Sigmoid colon (tissue), 7 donors: ENCODE data around the gene EEPD1. TPM values are rescaled to one million over a fixed set of nuclear protein-coding genes. Genes with fewer than 3 reads are reported as not detected.

Experiments
- DNase-seq: peaks from one replicate; pipeline ENCODE4 v3.0.0-alpha.2; 2019
- H3K27ac ChIP-seq, 4 donors: fragments of 200-600 bp; sonication (generic); one replicate each; pipeline ENCODE4 v1.5.1; 2016 to 2019; ENCODE audit warnings: mild to moderate bottlenecking in 1 of 4
- H3K27me3 ChIP-seq, 3 donors: fragments of 200-600 bp; sonication (generic); one replicate each; pipeline ENCODE4 v1.5.1; 2019; ENCODE audit warnings: mild to moderate bottlenecking in 1 of 3
- H3K36me3 ChIP-seq, 4 donors: fragments of 200-600 bp; sonication (generic); one replicate each; pipeline ENCODE4 v1.5.1; 2016 to 2019
- H3K4me1 ChIP-seq, 4 donors: fragments of 200-600 bp; sonication (generic); one replicate each; pipeline ENCODE4 v1.5.1; 2017 to 2019
- H3K4me3 ChIP-seq, 4 donors: fragments of 200-600 bp; sonication (generic); one replicate each; pipeline ENCODE4 v1.5.1; 2017 to 2019; ENCODE audit warnings: mild to moderate bottlenecking in 2 of 4, moderate library complexity in 1 of 4
- H3K9me3 ChIP-seq, 4 donors: fragments of 200-600 bp in 3 of 4; sonication (generic) in 3 of 4; one replicate each; pipeline versions ENCODE4 v1.5.1 to v1.6.1; 2013 to 2019
- CTCF ChIP-seq, 4 experiments: fragments of 450-650 bp in 3 of 4; fragments of 200-600 bp in 1 of 4; IDR thresholded peaks; one replicate each; pipeline ENCODE4 v1.5.1; 2016 to 2019; ENCODE audit warnings: antibody characterized with exemption in 4 of 4, mild to moderate bottlenecking in 3 of 4, moderate library complexity in 2 of 4
- EP300 ChIP-seq, 4 donors: sonication (generic); formaldehyde crosslinking; IDR thresholded peaks; one replicate each; pipeline ENCODE4 v1.6.1; 2017; ENCODE audit warnings: antibody characterized with exemption in 4 of 4
- POLR2A ChIP-seq, 2 donors: fragments of 450-650 bp; IDR thresholded peaks; one replicate each; pipeline ENCODE4 v1.6.1; 2016; ENCODE audit warnings: antibody characterized with exemption in 2 of 2, mild to moderate bottlenecking in 2 of 2, moderate library complexity in 2 of 2
- POLR2AphosphoS5 ChIP-seq, 4 donors: sonication (generic); formaldehyde crosslinking; IDR thresholded peaks; one replicate each; pipeline ENCODE4 v1.6.1; 2017; ENCODE audit warnings: antibody characterized with exemption in 4 of 4
- WGBS, 2 donors: extraction: QIAGEN DNeasy Blood & Tissue Kit; methylation state at CpG; one replicate each; pipeline ENCODE4 v1.1.7; 2013; 5-methylcytosine and 5-hydroxymethylcytosine counted together
- intact Hi-C: fragments of 100-400 bp; cut with DNase I; formaldehyde crosslinking; loops from one replicate; pipeline ENCODE4 v1.15.1; 2023
- polyA plus RNA-seq, 3 donors: library from polyadenylated mRNA; stranded (reverse); fragments of 200-250 nt; gene quantifications; one replicate each; pipeline ENCODE4 v1.2.3, GENCODE V29; 2013
- total RNA-seq, 4 donors: library from RNA; depleted of rRNA; stranded (reverse); fragments of >200 nt; gene quantifications; one replicate each; pipeline ENCODE4 v1.1.0, GENCODE V29; 2016
- donor health status: healthy with polysubstance abuse.
- donor health status: Bipolar disorder and iron deficiency.
- donor health status: healthy.

Gene EEPD1
- total and polyA plus RNA-seq, 7 donors: 6.6 to 18.1 (median 14.3) TPM

GRCh38 chr7:36304099-36304425 lies 151.0 kb downstream of the EEPD1 start:
- TF ChIP-seq CTCF (IDR thresholded peaks at IDR 0.05) (no peak), EP300 (IDR thresholded peaks at IDR 0.05) (no peak), POLR2A (IDR thresholded peaks at IDR 0.05) (no peak), POLR2AphosphoS5 (IDR thresholded peaks at IDR 0.05) (no peak)
- H3K27me3 ChIP-seq: no peaks in the 10 kb centered on the region
- no peak for DNase-seq
- H3K9me3 ChIP-seq: no peaks in the 10 kb centered on the region
- H3K4me1 ChIP-seq: peaks cover 0 to 49% (median 36%) of the 10 kb centered on the region in 4 donors
- H3K36me3 ChIP-seq: peaks cover 0 to 5% (median 2%) of the 10 kb centered on the region in 4 donors
- WGBS, 2 donors: 79 to 82% methylated on average over 6 of the region's 6 CpGs
- intact Hi-C loops: no loop called here
- no peak overlapping the region for H3K4me3 ChIP-seq
- H3K27ac ChIP-seq: peak overlapping the region; percentile 64 to 76 (median 74)

GRCh38 chr7:36305226-36305625 lies 152.2 kb downstream of the EEPD1 start:
- intact Hi-C loops: no loop called here
- Histone ChIP-seq H3K27ac (no peak overlapping the region), H3K36me3 (no peaks in the 10 kb centered on the region), H3K27me3 (no peaks in the 10 kb centered on the region), H3K4me3 (no peak overlapping the region), H3K9me3 (no peaks in the 10 kb centered on the region), H3K4me1 (peaks cover 0 to 49% (median 36%) of the 10 kb centered on the region in 4 donors)
- no peak for DNase-seq
- WGBS, 2 donors: 96 to 98% methylated on average over 18 of the region's 18 CpGs
- TF ChIP-seq POLR2AphosphoS5 (IDR thresholded peaks at IDR 0.05): no peak
- no peak for TF ChIP-seq EP300 (IDR thresholded peaks at IDR 0.05)
- no peak for TF ChIP-seq CTCF (IDR thresholded peaks at IDR 0.05)
- no peak for TF ChIP-seq POLR2A (IDR thresholded peaks at IDR 0.05)

- Histone ChIP-seq H3K4me1 (peaks cover 0 to 49% (median 36%) of the 10 kb centered on the region in 4 donors), H3K27ac (no peak overlapping the region), H3K4me3 (no peak overlapping the region), H3K36me3 (no peaks in the 10 kb centered on the region), H3K9me3 (no peaks in the 10 kb centered on the region), H3K27me3 (no peaks in the 10 kb centered on the region)
- TF ChIP-seq POLR2A (IDR thresholded peaks at IDR 0.05) (no peak), CTCF (IDR thresholded peaks at IDR 0.05) (no peak), POLR2AphosphoS5 (IDR thresholded peaks at IDR 0.05) (no peak), EP300 (IDR thresholded peaks at IDR 0.05) (no peak)
- WGBS, 2 donors: 97% methylated on average over 5 of the region's 5 CpGs
- intact Hi-C loops: no loop called here
- no peak for DNase-seq
Measured at GRCh38 chr7:36305648-36306047, 152.6 kb downstream of the EEPD1 start.

GRCh38 chr7:36306222-36306621 lies 153.2 kb downstream of the EEPD1 start:
- no peak for DNase-seq
- intact Hi-C loops: no loop called here
- H3K27ac ChIP-seq: no peak overlapping the region
- H3K4me3 ChIP-seq: no peak overlapping the region
- H3K27me3 ChIP-seq: no peaks in the 10 kb centered on the region
- peaks cover 0 to 49% (median 36%) of the 10 kb centered on the region in 4 donors for H3K4me1 ChIP-seq
- no peaks in the 10 kb centered on the region for H3K9me3 ChIP-seq
- WGBS, 2 donors: 85 to 91% methylated on average over 5 of the region's 5 CpGs
- H3K36me3 ChIP-seq: no peaks in the 10 kb centered on the region
- no peak for TF ChIP-seq POLR2AphosphoS5 (IDR thresholded peaks at IDR 0.05)
- no peak for TF ChIP-seq CTCF (IDR thresholded peaks at IDR 0.05)
- TF ChIP-seq POLR2A (IDR thresholded peaks at IDR 0.05): no peak
- TF ChIP-seq EP300 (IDR thresholded peaks at IDR 0.05): no peak

GRCh38 chr7:36306722-36307121 lies 153.7 kb downstream of the EEPD1 start:
- H3K27ac ChIP-seq: no peak overlapping the region
- peaks cover 0 to 49% (median 36%) of the 10 kb centered on the region in 4 donors for H3K4me1 ChIP-seq
- H3K9me3 ChIP-seq: no peaks in the 10 kb centered on the region
- H3K4me3 ChIP-seq: no peak overlapping the region
- DNase-seq: no peak
- 86 to 88% methylated on average over 10 of the region's 10 CpGs for WGBS, 2 donors
- H3K27me3 ChIP-seq: no peaks in the 10 kb centered on the region
- TF ChIP-seq EP300 (IDR thresholded peaks at IDR 0.05) (no peak), POLR2A (IDR thresholded peaks at IDR 0.05) (no peak), CTCF (IDR thresholded peaks at IDR 0.05) (no peak), POLR2AphosphoS5 (IDR thresholded peaks at IDR 0.05) (no peak)
- H3K36me3 ChIP-seq: no peaks in the 10 kb centered on the region
- intact Hi-C loops: no loop called here
